Mesodermal cell (in vitro differentiated cells): ENCODE measurements around the gene KLHL41.
"Not testable (repeated sequence)": the region's sequence is repeated elsewhere in the genome, so short reads cannot be mapped to it uniquely, and the experiment has no call there.

Experiments
- H3K27ac ChIP-seq: 2 replicates; pipeline ENCODE4 v1.7.0; 2013; ENCODE audit warnings: mild to moderate bottlenecking, low read depth, low read length, moderate library complexity; ENCODE audit not compliant: severe bottlenecking
- H3K36me3 ChIP-seq: 2 replicates; pipeline ENCODE4 v1.7.1; 2013; ENCODE audit warnings: mild to moderate bottlenecking, low read length, moderate library complexity; ENCODE audit not compliant: control insufficient read depth, insufficient read depth
- H3K4me1 ChIP-seq: one replicate; pipeline ENCODE4 v1.7.1; 2013; ENCODE audit warnings: mild to moderate bottlenecking, low read length; ENCODE audit not compliant: insufficient read depth, control insufficient read depth, poor library complexity, severe bottlenecking
- H3K4me3 ChIP-seq: 2 replicates; pipeline ENCODE4 v1.7.0; 2013; ENCODE audit warnings: low read length, control low read depth, mild to moderate bottlenecking; ENCODE audit not compliant: insufficient read depth, poor library complexity, severe bottlenecking; ENCODE audit errors: extremely low read depth
- H3K9me3 ChIP-seq: 2 replicates; pipeline ENCODE4 v1.7.1; 2013; ENCODE audit warnings: mild to moderate bottlenecking, low read length, moderate library complexity; ENCODE audit not compliant: control insufficient read depth
- WGBS, 2 experiments: methylation state at CpG; one replicate each; pipeline ENCODE4 v1.1.5; 2013; ENCODE audit warnings: missing lambda C conversion rate in 2 of 2; ENCODE audit not compliant: insufficient coverage in 2 of 2; 5-methylcytosine and 5-hydroxymethylcytosine counted together

Gene KLHL41

DNA sequence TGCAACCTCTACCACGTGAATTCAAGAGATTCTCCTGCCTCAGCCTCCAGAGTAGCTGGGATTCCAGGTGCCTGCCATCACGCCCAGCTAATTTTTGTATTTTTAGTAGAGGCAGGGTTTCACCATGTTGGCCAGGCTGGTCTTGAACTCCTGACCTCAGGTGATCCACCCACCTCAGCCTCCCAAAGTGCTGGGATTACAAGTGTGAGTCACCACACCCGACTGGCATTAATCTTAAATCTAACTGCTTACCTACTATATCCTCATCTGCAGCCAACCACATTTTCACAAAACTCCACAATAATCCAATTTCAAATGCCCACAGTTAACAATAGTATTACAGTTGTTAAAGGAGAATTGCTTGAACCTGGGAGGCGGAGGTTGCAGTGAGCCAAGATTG lies 61.2 kb downstream of the KLHL41 start:
- H3K4me3 ChIP-seq, H3K4me1 ChIP-seq, H3K9me3 ChIP-seq, H3K27ac ChIP-seq: not testable (repeated sequence)
- H3K36me3 ChIP-seq, result peaks cover 21% of the 10 kb centered on the region
- 95 to 100% methylated on average over 2 to 3 of the region's 4 CpGs for WGBS, 2 experiments

GRCh38 chr2:169571571-169571970 lies 62.1 kb downstream of the KLHL41 start:
- Histone ChIP-seq H3K36me3 (peaks cover 12% of the 10 kb centered on the region), H3K27ac (no peak overlapping the region), H3K4me1 (no peaks in the 10 kb centered on the region), H3K9me3 (no peaks in the 10 kb centered on the region), H3K4me3 (no peak overlapping the region)
- 83 to 100% methylated on average over 1 of the region's 3 CpGs for WGBS, 2 experiments

GRCh38 chr2:169572189-169572588 lies 62.7 kb downstream of the KLHL41 start:
- no CpG with 5 or more reads among the region's 1 CpG for WGBS, 2 experiments

DNA sequence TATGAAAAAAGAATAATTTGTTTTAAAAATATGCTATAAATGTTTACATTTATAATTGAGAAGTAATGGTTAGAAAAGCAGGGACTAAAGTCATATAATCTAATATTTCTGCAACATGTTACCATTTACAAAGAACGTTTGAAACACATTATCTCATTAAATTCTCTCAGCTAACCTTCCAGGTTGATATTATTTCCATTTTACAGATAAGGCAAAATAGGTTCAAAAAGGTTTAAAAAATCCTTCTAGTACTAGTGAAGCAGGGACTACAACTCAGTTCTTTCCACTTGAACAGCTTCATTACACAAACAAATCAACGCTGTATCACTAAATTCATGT lies 63.3 kb downstream of the KLHL41 start:
- Histone ChIP-seq H3K9me3 (no peaks in the 10 kb centered on the region), H3K36me3 (peaks cover 9% of the 10 kb centered on the region), H3K4me3 (peak overlapping the region; percentile 68), H3K4me1 (no peaks in the 10 kb centered on the region), H3K27ac (peak overlapping the region; percentile 76)
- 0% methylated on average over 1 of the region's 2 CpGs; no CpG with 5 or more reads in 1 of the 2 experiments for WGBS, 2 experiments

More at GRCh38 chr2:169572189-169572588, 62.7 kb downstream of the KLHL41 start:
- Histone ChIP-seq H3K4me1 (no peaks in the 10 kb centered on the region), H3K27ac (no peak overlapping the region), H3K9me3 (no peaks in the 10 kb centered on the region), H3K4me3 (no peak overlapping the region), H3K36me3 (peaks cover 9% of the 10 kb centered on the region)

- peak within 1 kb of the TSS; percentile 76 for H3K27ac ChIP-seq
- WGBS, 2 experiments, result 1% methylated on average over 24 to 26 of the region's 33 CpGs
These were observed 63.9 kb downstream of the KLHL41 start, which contains the start of gene FASTKD1 for GRCh38 chr2:169573160-169573973. FASTKD1 (minus strand) TSS chr2:169573865; CDS start chr2:169572029, 1,836 bp downstream.

GRCh38 chr2:169573974-169574299 lies 64.4 kb downstream of the KLHL41 start:
- Histone ChIP-seq H3K4me3 (peak overlapping the region; percentile 68), H3K36me3 (peaks cover 9% of the 10 kb centered on the region), H3K27ac (peak overlapping the region; percentile 76), H3K9me3 (no peaks in the 10 kb centered on the region), H3K4me1 (no peaks in the 10 kb centered on the region)
- 56% methylated on average over 3 of the region's 6 CpGs; no CpG with 5 or more reads in 1 of the 2 experiments for WGBS, 2 experiments

More at GRCh38 chr2:169573160-169573973, 63.9 kb downstream of the KLHL41 start, which contains the start of gene FASTKD1:
- H3K36me3 ChIP-seq, result peaks cover 9% of the 10 kb centered on the region
- no peaks in the 10 kb centered on the region for H3K4me1 ChIP-seq
- peak within 1 kb of the TSS; percentile 68 for H3K4me3 ChIP-seq
- H3K9me3 ChIP-seq, result no peaks in the 10 kb centered on the region

GRCh38 chr2:169574539-169574938 lies 65.0 kb downstream of the KLHL41 start:
- not testable (repeated sequence) for H3K4me3 ChIP-seq, H3K36me3 ChIP-seq, H3K9me3 ChIP-seq, H3K27ac ChIP-seq, H3K4me1 ChIP-seq
- WGBS, 2 experiments, result 100% methylated on average over 1 of the region's 5 CpGs

DNA sequence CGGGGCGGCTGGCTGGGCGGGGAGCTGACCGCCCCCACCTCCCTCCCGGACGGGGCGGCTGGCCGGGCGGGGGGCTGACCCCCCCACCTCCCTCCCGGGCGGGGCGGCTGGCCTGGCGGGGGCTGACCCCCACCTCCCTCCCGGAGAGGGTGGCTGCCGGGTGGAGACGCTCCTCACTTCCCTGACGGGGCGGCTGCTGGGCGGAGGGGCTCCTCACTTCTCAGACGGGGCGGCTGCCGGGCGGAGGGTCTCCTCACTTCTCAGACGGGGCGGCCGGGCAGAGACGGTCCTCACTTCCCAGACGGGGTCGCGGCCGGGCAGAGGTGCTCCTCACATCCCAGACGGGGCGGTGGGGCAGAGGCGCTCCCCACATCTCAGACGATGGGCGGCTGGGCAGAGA lies 65.8 kb downstream of the KLHL41 start:
- H3K36me3 ChIP-seq, H3K9me3 ChIP-seq, H3K4me1 ChIP-seq, H3K27ac ChIP-seq, H3K4me3 ChIP-seq: not testable (repeated sequence)
- 97 to 98% methylated on average over 7 to 9 of the region's 36 CpGs for WGBS, 2 experiments
